HG02884 (cell line): ENCODE data around the gene CEACAM21.
"Not testable (repeated sequence)": the region's sequence is repeated elsewhere in the genome, so short reads cannot be mapped to it uniquely, and the experiment has no call there.

Experiments used
- ATAC-seq: cut with Tn5 transposase; IDR thresholded peaks from one replicate; pipeline ENCODE4 v1.9.1; 2021; ENCODE audit warnings: mild to moderate bottlenecking, moderate library complexity; ENCODE audit not compliant: unreplicated experiment

The CEACAM21 gene

GRCh38 chr19:41548954-41549688 lies 26.8 kb upstream of the CEACAM21 start:
- no peak for ATAC-seq

DNA sequence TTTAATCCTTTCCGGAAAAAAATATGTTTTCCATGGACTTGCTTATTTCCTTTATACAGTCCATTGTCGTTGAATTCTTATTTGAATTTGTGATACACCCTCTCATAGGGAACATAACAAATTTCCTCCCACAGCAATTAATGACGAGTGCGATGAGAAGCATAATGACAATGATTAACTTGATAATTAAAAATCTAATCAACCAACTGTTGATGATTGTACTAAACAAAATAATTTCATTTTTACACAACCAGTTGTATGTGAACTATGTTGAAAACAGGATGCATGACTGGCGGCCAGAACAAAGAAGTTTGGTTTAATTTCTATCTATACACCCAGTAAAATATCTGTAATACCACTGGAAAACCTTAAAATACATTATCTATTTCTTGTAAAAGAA lies 26.1 kb upstream of the CEACAM21 start:
- no peak for ATAC-seq

DNA sequence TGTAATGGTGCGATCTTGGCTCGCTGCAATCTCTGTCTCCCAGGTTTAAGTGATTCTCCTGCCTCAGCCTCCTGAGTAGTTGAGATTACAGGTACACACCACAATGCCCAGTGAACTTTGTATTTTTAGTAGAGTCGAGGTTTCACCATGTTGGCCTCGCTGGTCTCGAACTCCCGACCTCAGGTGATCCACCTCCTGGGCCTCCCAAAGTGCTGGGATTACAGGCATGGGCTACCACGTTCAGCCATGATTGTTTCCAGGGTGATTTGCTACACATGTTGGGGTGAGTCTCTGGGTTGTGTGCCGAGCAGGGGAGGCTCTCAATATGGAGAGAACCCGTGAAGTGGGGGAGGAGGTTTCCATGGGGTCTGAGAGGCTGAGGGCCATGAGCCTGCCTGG lies 24.8 kb upstream of the CEACAM21 start:
- ATAC-seq = no peak

DNA sequence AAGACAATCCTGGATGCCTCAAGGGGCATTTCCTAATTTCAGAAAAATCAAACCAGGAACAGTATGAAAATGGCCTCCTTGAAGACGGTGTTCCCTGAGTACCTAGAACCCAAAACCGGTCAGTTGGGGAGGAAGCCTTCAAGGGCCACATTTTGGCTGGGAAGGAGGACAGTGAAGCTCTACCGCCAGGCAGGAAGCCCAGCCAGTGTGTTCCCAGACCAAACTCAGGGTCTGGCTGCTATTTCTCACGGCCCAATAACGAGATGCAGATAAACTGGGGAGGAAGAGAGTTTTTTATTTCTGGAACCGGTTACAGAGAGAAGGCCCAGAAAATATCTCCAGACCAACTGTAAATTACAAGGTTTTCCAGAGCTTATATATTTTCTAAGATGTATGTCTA lies 24.3 kb upstream of the CEACAM21 start:
- no peak for ATAC-seq

DNA sequence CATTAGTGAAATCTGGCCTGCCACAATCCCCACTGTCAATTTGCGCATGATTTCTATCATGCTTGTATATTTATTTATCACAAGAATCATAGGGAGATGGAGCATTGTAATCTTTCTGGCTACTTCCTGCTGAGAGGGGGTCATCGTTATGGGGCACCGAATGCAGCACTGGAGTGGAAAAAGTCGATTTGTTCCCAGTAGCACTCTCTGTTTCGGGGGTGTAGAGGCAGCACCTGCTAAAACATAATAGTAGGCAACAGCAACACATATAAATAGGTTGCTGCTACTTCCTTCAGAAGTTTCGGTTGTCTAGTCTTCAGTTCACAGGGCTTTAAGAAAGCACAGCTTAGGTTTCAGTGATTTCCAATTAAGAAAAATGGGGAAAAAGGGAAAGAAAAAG lies 23.4 kb upstream of the CEACAM21 start:
- no peak for ATAC-seq

DNA sequence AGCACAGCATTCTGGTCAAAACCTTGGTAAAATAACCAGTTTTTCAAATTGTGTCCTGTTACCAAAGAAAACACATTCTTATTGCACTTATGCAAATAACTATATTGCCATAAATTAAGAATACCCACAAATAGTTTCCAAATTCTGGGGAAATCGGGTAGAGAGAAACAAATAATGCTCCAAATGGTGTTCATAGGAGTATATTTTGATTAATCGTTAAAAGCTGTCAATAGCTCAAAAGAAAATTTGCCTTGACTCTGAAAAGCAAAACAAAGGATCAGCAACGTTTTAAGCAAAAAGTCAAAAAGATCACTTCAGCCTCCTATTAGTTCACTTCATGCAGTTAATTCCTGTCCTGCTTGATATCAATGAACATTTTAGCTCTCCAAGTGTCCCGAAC lies 22.2 kb upstream of the CEACAM21 start:
- no peak for ATAC-seq

GRCh38 chr19:41554907-41555306 lies 21.1 kb upstream of the CEACAM21 start:
- no peak for ATAC-seq

GRCh38 chr19:41555748-41556147 lies 20.2 kb upstream of the CEACAM21 start:
- no peak for ATAC-seq

- no peak for ATAC-seq
These were observed 12.0 kb upstream of the CEACAM21 start for GRCh38 chr19:41563854-41564514.

DNA sequence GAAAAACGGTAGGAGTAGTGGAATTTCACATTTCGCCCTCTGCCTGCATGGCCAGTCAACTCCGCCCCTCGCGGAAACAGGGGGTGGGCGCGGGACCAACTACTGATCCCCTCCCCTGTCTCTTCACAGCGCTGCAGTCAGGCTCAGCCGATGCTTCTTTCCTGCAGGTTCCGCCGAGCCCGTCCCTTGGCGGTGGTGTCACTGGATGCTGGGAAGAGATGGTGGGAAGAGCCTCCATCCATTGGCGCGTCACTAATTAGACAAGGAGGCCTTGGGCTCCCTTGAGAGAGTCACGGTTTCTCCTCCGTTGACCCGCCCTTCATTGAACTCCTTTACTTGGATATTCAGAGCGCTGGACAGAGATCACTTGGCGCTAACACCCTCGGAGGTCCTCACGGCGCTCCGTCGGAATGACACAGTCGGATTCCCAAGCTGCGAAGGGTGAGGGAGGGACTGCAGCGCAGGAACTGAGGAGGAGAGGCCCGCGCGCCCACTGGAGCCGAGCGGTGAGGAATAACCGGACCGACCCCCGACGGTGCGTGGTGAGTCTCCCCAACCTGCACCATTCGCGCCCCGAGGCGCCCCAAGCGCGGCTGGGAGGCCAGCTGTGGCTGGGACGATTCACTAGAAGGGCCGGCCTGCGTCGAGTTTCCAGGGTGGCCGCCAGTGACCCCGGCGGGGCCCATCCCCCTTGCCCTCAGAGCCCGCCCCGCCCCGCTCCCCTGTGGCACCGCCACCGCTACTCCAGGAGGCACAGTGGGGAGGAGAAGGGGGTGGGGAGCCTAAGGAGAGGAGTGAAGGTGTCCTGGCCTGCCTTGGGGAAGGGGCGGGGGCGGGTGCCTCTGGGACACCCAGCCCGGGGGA lies 11.2 kb upstream of the CEACAM21 start:
- ATAC-seq = no peak

DNA sequence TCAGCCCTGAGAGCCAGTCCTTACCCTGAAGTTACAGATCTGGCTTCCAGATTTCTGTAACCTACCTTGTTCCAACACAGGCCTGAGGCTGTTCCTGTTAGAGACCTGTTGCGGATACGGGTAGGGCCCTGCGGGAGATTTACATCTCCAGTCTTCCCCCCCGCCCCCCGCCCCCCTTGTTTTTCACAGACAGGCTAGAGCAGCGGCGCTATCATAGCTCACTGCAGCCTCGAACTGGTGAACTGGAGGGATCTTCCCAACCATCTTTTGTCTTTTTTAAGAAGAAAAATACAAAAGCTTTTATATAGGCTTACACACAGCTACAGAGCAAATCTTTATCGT lies 10.6 kb upstream of the CEACAM21 start:
- no peak for ATAC-seq

GRCh38 chr19:41566001-41566400 lies 10.0 kb upstream of the CEACAM21 start:
- ATAC-seq = no peak

- no peak for ATAC-seq
These were observed 6.3 kb upstream of the CEACAM21 start for GRCh38 chr19:41569481-41570150.

- no peak for ATAC-seq
These were observed 5.8 kb upstream of the CEACAM21 start for GRCh38 chr19:41570179-41570578.

DNA sequence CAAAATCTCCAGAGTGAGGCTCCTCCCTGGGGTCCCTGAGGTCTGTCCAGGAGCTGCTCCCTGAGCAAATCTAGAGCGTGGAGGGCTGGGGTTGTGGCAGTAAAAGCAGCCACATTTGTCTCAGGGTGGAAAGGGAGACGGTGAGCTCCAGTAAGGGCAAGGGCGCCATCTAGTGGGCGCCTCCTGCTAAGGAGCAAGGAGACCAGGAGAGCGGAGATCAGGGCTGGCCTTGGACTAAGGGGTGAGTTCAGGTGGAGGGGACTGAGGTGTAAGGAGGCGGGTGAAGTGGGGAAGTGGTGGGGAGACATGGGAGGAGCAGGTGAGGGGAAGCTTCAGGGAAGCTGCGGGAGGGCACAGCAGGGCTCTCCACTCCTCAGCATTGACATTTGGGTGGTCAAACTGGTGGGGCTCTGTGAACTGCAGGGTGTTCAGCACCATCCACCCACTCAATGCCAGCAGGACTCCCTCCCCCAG lies 5.3 kb upstream of the CEACAM21 start:
- ATAC-seq = no peak

GRCh38 chr19:41577144-41577830 lies 1.3 kb downstream of the CEACAM21 start:
- no peak for ATAC-seq

DNA sequence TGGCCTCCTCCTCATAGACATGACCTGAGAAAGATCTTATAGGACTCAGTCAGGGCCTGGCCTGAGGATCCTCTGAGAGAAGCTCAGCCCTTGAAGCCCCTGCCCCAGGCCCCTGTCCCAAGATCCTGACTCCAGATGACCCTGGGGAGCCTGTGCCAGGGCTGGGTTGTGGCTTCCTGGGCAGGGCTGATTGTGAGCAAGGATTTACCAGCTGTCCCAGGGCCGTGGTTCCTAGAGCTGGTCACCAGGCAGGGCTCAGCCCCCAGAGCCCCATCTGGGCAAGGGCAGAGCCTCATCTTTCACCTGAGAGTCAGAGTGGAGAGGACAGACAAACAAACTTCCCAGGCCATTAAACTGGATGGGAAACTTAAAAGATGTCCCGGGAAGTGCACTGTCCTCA lies 1.9 kb downstream of the CEACAM21 start:
- ATAC-seq = no peak

DNA sequence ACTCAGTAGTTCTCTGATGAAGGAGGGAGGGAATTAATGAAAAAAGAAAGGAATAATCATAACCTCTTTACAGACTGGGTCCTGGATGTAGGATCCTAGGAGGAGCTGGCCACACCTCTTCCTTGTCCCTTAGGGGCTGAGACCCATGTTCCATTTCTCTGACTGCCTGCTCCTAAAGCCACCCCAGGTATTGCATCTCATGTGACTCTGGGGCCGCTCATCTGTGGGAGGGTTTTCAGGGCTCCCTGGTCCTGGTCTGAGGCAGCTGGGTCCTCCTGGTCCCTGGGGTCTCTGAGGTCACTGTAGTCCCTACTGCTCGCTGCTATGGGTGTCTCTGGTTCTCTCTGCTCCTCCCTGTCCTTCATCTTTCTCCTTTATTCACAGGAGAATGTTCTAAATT lies 2.9 kb downstream of the CEACAM21 start:
- no peak for ATAC-seq

DNA sequence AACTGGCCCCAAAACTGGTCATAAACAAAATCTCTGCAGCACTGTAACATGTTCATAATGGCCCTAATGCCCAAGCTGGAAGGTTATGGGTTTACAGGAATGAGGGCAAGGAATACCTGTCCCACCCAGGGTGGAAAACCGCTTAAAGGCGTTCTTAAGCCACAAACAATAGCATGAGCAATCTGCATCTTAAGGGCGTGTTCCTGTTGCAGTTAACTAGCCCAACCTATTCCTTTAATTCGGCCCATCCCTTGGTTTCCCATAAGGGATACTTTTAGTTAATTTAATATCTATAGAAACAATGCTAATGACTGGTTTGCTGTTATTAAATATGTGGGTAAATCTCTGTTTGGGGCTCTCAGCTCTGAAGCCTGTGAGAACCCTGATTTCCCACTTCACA lies 5.1 kb downstream of the CEACAM21 start:
- ATAC-seq = not testable (repeated sequence)

DNA sequence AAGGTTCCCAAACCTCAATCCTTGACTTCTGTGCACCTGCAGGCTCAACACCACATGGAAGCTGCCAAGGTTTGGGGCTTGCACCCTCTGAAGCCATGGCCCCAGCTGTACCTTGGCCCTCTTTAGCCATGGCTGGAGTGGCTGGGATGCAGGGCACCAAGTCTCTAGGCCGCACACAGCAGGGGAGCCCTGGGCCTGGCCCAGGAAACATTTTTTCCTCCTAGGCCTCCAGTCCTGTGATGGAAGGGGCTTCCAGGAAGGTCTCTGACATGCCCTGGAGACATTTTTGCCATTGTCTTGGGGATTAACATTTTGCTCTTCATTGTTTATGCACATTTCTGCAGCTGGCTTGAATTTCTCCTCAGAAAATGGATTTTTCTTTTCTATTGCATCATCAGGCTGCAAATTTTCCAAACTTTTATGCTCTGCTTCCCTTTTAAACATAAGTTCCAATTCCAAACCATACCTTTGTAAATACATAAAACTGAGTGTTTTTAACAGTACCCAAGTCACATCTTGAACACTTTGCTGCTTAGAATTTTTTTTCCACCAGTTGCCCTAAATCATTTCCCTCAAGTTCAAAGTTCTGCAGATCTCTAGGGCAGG lies 6.7 kb downstream of the CEACAM21 start:
- not testable (repeated sequence) for ATAC-seq
